K562 (cell line): ENCODE data around the gene KLHL6. TPM values are rescaled to one million over a fixed set of nuclear protein-coding genes. Genes with fewer than 3 reads are reported as not detected.

Experiments
- ATF3 ChIP-seq, 2 experiments: fragments of 450-650 bp in 1 of 2; sonication (generic) in 1 of 2; formaldehyde crosslinking in 1 of 2; IDR thresholded peaks in 1 of 2; conservative IDR thresholded peaks in 1 of 2; 2 replicates each; pipeline versions ENCODE4 v1.6.1 to v1.8.1; 2016 to 2023; ENCODE audit warnings: mild to moderate bottlenecking in 2 of 2, moderate library complexity in 2 of 2, inconsistent platforms in 1 of 2, missing genetic modification reagents in 1 of 2
- CREB5 ChIP-seq: fragments of 250-450 bp; sonication (Bioruptor Pico); IDR thresholded peaks from 2 replicates; pipeline ENCODE4 v1.5.0; 2020; ENCODE audit warnings: mild to moderate bottlenecking
- CXXC5 ChIP-seq: fragments of 250-450 bp; sonication (Bioruptor Pico); IDR thresholded peaks from 2 replicates; pipeline ENCODE4 v1.8.0; 2022; ENCODE audit warnings: inconsistent platforms, mild to moderate bottlenecking, moderate library complexity
- ETS1 ChIP-seq: conservative IDR thresholded peaks from 2 replicates; pipeline ENCODE4 v1.6.1; 2011; ENCODE audit warnings: low read depth, mild to moderate bottlenecking, low read length; ENCODE audit not compliant: control insufficient read depth
- HNRNPH1 ChIP-seq: fragments of 200-400 bp; formaldehyde crosslinking; optimal IDR thresholded peaks from 2 replicates; pipeline ENCODE3; 2017; ENCODE audit warnings: low read depth, mild to moderate bottlenecking, low read length, moderate library complexity
- PHB2 ChIP-seq: fragments of 450-650 bp; IDR thresholded peaks from 2 replicates; pipeline ENCODE4 v1.6.1; 2017; ENCODE audit warnings: low read depth
- POLR2H ChIP-seq: IDR thresholded peaks from 2 replicates; pipeline ENCODE4 v1.6.1; 2016; ENCODE audit warnings: missing genetic modification characterization, low read depth, mild to moderate bottlenecking, control low read depth, missing compliant biosample characterization, moderate library complexity
- PTRF ChIP-seq: fragments of 450-650 bp; IDR thresholded peaks from 2 replicates; pipeline ENCODE4 v1.6.1; 2016; ENCODE audit warnings: mild to moderate bottlenecking, missing genetic modification characterization, missing compliant biosample characterization
- SLC30A9 ChIP-seq: fragments of 250-450 bp; sonication (Bioruptor Pico); IDR thresholded peaks from 2 replicates; pipeline ENCODE4 v1.8.0; 2022; ENCODE audit warnings: mild to moderate bottlenecking, moderate library complexity
- SMAD4 ChIP-seq: fragments of 250-450 bp; sonication (Bioruptor Pico); conservative IDR thresholded peaks from 2 replicates; pipeline ENCODE4 v1.8.0; 2021; ENCODE audit warnings: inconsistent platforms, mild to moderate bottlenecking, moderate library complexity
- SOX6 ChIP-seq: fragments of 450-650 bp; IDR thresholded peaks from 2 replicates; pipeline ENCODE4 v1.6.1; 2014; ENCODE audit warnings: mild to moderate bottlenecking
- TBP ChIP-seq: optimal IDR thresholded peaks from 2 replicates; pipeline ENCODE3; 2011; ENCODE audit warnings: low read depth, low read length, improper control_type of control experiment
- THRAP3 ChIP-seq: fragments of 450-650 bp; IDR thresholded peaks from 2 replicates; pipeline ENCODE4 v1.6.1; 2016; ENCODE audit warnings: mild to moderate bottlenecking, inconsistent platforms, borderline replicate concordance
- ZFP36 ChIP-seq: fragments of 150-350 bp; IDR thresholded peaks from 2 replicates; pipeline ENCODE4 v1.6.1; 2018; ENCODE audit warnings: low read length, low read depth; ENCODE audit not compliant: partially characterized antibody
- ZNF57 ChIP-seq: fragments of 450-650 bp; formaldehyde crosslinking; IDR thresholded peaks from 2 replicates; pipeline ENCODE4 v1.4.0; 2020; ENCODE audit warnings: mild to moderate bottlenecking, moderate library complexity
- polyA plus RNA-seq, 8 experiments: library from polyadenylated mRNA; depleted of rRNA in 4 of 8; stranded (reverse) in 5 of 8; unstranded in 3 of 8; fragments of >200 nt; fragmentation: Nextera tagmentation in 2 of 8; fragmentation: Illumina TruSeq in 1 of 8; extraction: Ambion mirVana in 2 of 8; extraction: Trizol in 1 of 8; gene quantifications; 2 replicates each; pipeline versions ENCODE4 v1.2.1 to v1.2.3, GENCODE V29; 2011 to 2014; ENCODE audit warnings: inconsistent platforms in 1 of 8, missing spikeins in 1 of 8
- total RNA-seq, 7 experiments: library from RNA; depleted of rRNA in 6 of 7; stranded (reverse); fragments of >200 nt in 6 of 7; fragmentation: Illumina TruSeq in 2 of 7; extraction: Trizol in 2 of 7; gene quantifications; 2 replicates each; pipeline versions ENCODE4 v1.2.1 to v1.2.3, GENCODE V29; 2011 to 2021; ENCODE audit warnings: low replicate concordance in 1 of 7

KLHL6 gene
- total and polyA plus RNA-seq, 9 of the 15 experiments (the other 6 are each of a cell fraction or from before 2014, with no cell fraction given): 0.18 to 2.1 (median 1.4) TPM

- TF ChIP-seq ATF3 (IDR thresholded peaks at IDR 0.05) (peak; percentile 67; the same call in 1 of the 2 replicates), ATF3 (CRISPR knock-in tag; conservative IDR thresholded peaks at IDR 0.05) (no peak), ETS1 (no peak), ZNF57 (CRISPR knock-in tag) (no peak), TBP (peak; percentile 45), SLC30A9 (CRISPR knock-in tag) (no peak), PTRF (tag) (no peak), SMAD4 (0 out of 2 replicates have a peak, but pooled peaks have one; percentile 17), HNRNPH1 (no peak), POLR2H (tag) (peak; percentile 80), THRAP3 (0 out of 2 replicates have a peak, but pooled peaks have one; percentile 10), SOX6 (peak; percentile 37; the same call in 1 of the 2 replicates), ZFP36 (peak; percentile 45), PHB2 (0 out of 2 replicates have a peak, but pooled peaks have one; percentile 1), CREB5 (no peak), CXXC5 (CRISPR knock-in tag) (peak; percentile 39)
Observed at GRCh38 chr3:183533412-183534132, 21.9 kb downstream of the KLHL6 start (continued).
